K562 (cell line): Measurements from ENCODE around the gene EIF3K. TPM values are rescaled to one million over a fixed set of nuclear protein-coding genes. Genes with fewer than 3 reads are reported as not detected.

Experiments
- CBFA2T3 ChIP-seq: fragments of 450-650 bp; IDR thresholded peaks from 2 replicates; pipeline ENCODE4 v1.6.1; 2017
- CREB1 ChIP-seq, 2 experiments: sonication (generic) in 1 of 2; formaldehyde crosslinking in 1 of 2; IDR thresholded peaks; 2 replicates each; pipeline versions ENCODE4 v1.6.1 to v1.8.0; 2012 to 2022; ENCODE audit warnings: inconsistent platforms in 1 of 2, mild to moderate bottlenecking in 1 of 2, missing genetic modification reagents in 1 of 2, moderate library complexity in 1 of 2
- CREB3 ChIP-seq: fragments of 450-650 bp; conservative IDR thresholded peaks from 2 replicates; pipeline ENCODE4 v1.6.1; 2016; ENCODE audit warnings: missing genetic modification characterization, low read depth, mild to moderate bottlenecking, missing compliant biosample characterization, moderate library complexity
- CREM ChIP-seq: IDR thresholded peaks from 2 replicates; pipeline ENCODE4 v1.6.1; 2014; ENCODE audit warnings: antibody characterized with exemption, low read depth
- LCOR ChIP-seq: sonication (generic); formaldehyde crosslinking; IDR thresholded peaks from 2 replicates; pipeline ENCODE4 v1.8.0; 2022; ENCODE audit warnings: mild to moderate bottlenecking, missing genetic modification reagents
- MEIS2 ChIP-seq: fragments of 450-650 bp; IDR thresholded peaks from 2 replicates; pipeline ENCODE4 v1.6.1; 2014; ENCODE audit warnings: mild to moderate bottlenecking; ENCODE audit not compliant: partially characterized antibody
- MTF1 ChIP-seq: fragments of 250-450 bp; sonication (Bioruptor Pico); IDR thresholded peaks from 2 replicates; pipeline ENCODE4 v1.9.0; 2021; ENCODE audit warnings: moderate library complexity, mild to moderate bottlenecking, inconsistent platforms, borderline replicate concordance
- MYBL2 ChIP-seq, 2 experiments: fragments of 450-650 bp in 1 of 2; sonication (generic) in 1 of 2; formaldehyde crosslinking in 1 of 2; IDR thresholded peaks; 2 replicates each; pipeline versions ENCODE4 v1.6.1 to v1.8.1; 2017 to 2022; ENCODE audit warnings: borderline replicate concordance in 1 of 2, inconsistent platforms in 1 of 2, low read depth in 1 of 2, mild to moderate bottlenecking in 1 of 2, missing genetic modification reagents in 1 of 2, moderate library complexity in 1 of 2
- PHF21A ChIP-seq: fragments of 450-650 bp; IDR thresholded peaks from 2 replicates; pipeline ENCODE4 v1.6.1; 2017; ENCODE audit warnings: low read depth, borderline replicate concordance
- RNF2 ChIP-seq: sonication (generic); IDR thresholded peaks from 2 replicates; pipeline ENCODE4 v1.6.1; 2016
- SETDB1 ChIP-seq: IDR thresholded peaks from one replicate; pipeline ENCODE4 v1.6.1; 2012; ENCODE audit warnings: low read length, control low read depth, inconsistent platforms
- SMARCE1 ChIP-seq: fragments of 450-650 bp; IDR thresholded peaks from 2 replicates; pipeline ENCODE4 v1.7.1; 2016; ENCODE audit warnings: mild to moderate bottlenecking
- SREBF2 ChIP-seq: sonication (generic); formaldehyde crosslinking; IDR thresholded peaks from 2 replicates; pipeline ENCODE4 v1.4.0; 2020; ENCODE audit warnings: mild to moderate bottlenecking, missing genetic modification reagents
- SRSF7 ChIP-seq: fragments of 200-400 bp; formaldehyde crosslinking; optimal IDR thresholded peaks from 2 replicates; pipeline ENCODE3; 2017; ENCODE audit warnings: mild to moderate bottlenecking, low read depth, low read length
- TBL1XR1 ChIP-seq, 2 experiments: IDR thresholded peaks; 2 replicates each; pipeline ENCODE4 v1.6.1; 2012; ENCODE audit warnings: improper control_type of control experiment in 2 of 2, low read length in 2 of 2, mild to moderate bottlenecking in 1 of 2
- TEAD4 ChIP-seq, 2 experiments: sonication (generic) in 1 of 2; formaldehyde crosslinking in 1 of 2; IDR thresholded peaks; 2 replicates each; pipeline versions ENCODE4 v1.6.1 to v1.8.0; 2012 to 2022; ENCODE audit warnings: borderline replicate concordance in 1 of 2, inconsistent platforms in 1 of 2, low read length in 1 of 2, mild to moderate bottlenecking in 1 of 2, missing genetic modification reagents in 1 of 2
- ZEB2 ChIP-seq: fragments of 450-650 bp; IDR thresholded peaks from 2 replicates; pipeline ENCODE4 v1.6.1; 2016
- ZNF263 ChIP-seq: sonication (generic); formaldehyde crosslinking; IDR thresholded peaks from 2 replicates; pipeline ENCODE4 v1.8.0; 2022; ENCODE audit warnings: mild to moderate bottlenecking, missing genetic modification reagents, borderline replicate concordance
- ZNF76 ChIP-seq: fragments of 250-450 bp; sonication (Bioruptor Pico); IDR thresholded peaks from 2 replicates; pipeline ENCODE4 v1.4.0; 2020; ENCODE audit warnings: mild to moderate bottlenecking, moderate library complexity, borderline replicate concordance
- polyA plus RNA-seq, 8 experiments: library from polyadenylated mRNA; depleted of rRNA in 4 of 8; stranded (reverse) in 5 of 8; unstranded in 3 of 8; fragments of >200 nt; fragmentation: Nextera tagmentation in 2 of 8; fragmentation: Illumina TruSeq in 1 of 8; extraction: Ambion mirVana in 2 of 8; extraction: Trizol in 1 of 8; gene quantifications; 2 replicates each; pipeline versions ENCODE4 v1.2.1 to v1.2.3, GENCODE V29; 2011 to 2014; ENCODE audit warnings: inconsistent platforms in 1 of 8, missing spikeins in 1 of 8
- total RNA-seq, 7 experiments: library from RNA; depleted of rRNA in 6 of 7; stranded (reverse); fragments of >200 nt in 6 of 7; fragmentation: Illumina TruSeq in 2 of 7; extraction: Trizol in 2 of 7; gene quantifications; 2 replicates each; pipeline versions ENCODE4 v1.2.1 to v1.2.3, GENCODE V29; 2011 to 2021; ENCODE audit warnings: low replicate concordance in 1 of 7
- TF ChIP-seq, protein P1 (sequence below): sonication (generic); formaldehyde crosslinking; IDR thresholded peaks from 2 replicates; pipeline ENCODE4 v1.9.0; 2022; ENCODE audit warnings: mild to moderate bottlenecking, missing genetic modification reagents
- TF ChIP-seq, protein P2 (sequence below): sonication (generic); formaldehyde crosslinking; IDR thresholded peaks from 2 replicates; pipeline ENCODE4 v1.9.0; 2022; ENCODE audit warnings: mild to moderate bottlenecking, missing genetic modification reagents
- TF ChIP-seq, protein P3 (sequence below): fragments of 450-650 bp; IDR thresholded peaks from 2 replicates; pipeline ENCODE4 v1.6.1; 2016; ENCODE audit warnings: antibody characterized with exemption
- TF ChIP-seq, protein P4 (sequence below): fragments of 250-450 bp; sonication (Bioruptor Pico); IDR thresholded peaks from 2 replicates; pipeline ENCODE4 v1.8.0; 2021; ENCODE audit warnings: borderline replicate concordance, mild to moderate bottlenecking, moderate library complexity; ENCODE audit not compliant: poor library complexity, severe bottlenecking

The EIF3K gene
- total and polyA plus RNA-seq, 9 of the 15 experiments (the other 6 are each of a cell fraction or from before 2014, with no cell fraction given), result 387 to 1,827 (median 733) TPM

GRCh38 chr19:38683393-38684077, 64.5 kb downstream of the EIF3K start (continued):
- TF ChIP-seq, protein P1, sequence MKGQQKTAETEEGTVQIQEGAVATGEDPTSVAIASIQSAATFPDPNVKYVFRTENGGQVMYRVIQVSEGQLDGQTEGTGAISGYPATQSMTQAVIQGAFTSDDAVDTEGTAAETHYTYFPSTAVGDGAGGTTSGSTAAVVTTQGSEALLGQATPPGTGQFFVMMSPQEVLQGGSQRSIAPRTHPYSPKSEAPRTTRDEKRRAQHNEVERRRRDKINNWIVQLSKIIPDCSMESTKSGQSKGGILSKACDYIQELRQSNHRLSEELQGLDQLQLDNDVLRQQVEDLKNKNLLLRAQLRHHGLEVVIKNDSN, result peak; percentile 93
- TF ChIP-seq ZEB2 (peak; percentile 98), CREB1 (IDR thresholded peaks at IDR 0.05) (peak; percentile 18; the same call in 1 of the 2 replicates), CREB1 (CRISPR knock-in tag; IDR thresholded peaks at IDR 0.05) (no peak), SRSF7 (no peak), CREM (peak; percentile 21; the same call in 1 of the 2 replicates), SREBF2 (CRISPR knock-in tag) (no peak), TEAD4 (IDR thresholded peaks at IDR 0.05; ENCODE audit: low read length) (peak; percentile 64), TEAD4 (CRISPR knock-in tag; IDR thresholded peaks at IDR 0.05; ENCODE audit: borderline replicate concordance) (no peak), MEIS2 (peak; percentile 64), ZNF263 (peak; percentile 41; the same call in 1 of the 2 replicates), LCOR (CRISPR knock-in tag) (peak; percentile 66; the same call in 1 of the 2 replicates), ZNF76 (CRISPR knock-in tag) (no peak), MYBL2 (IDR thresholded peaks at IDR 0.05; ENCODE audit: low read depth) (no peak), MYBL2 (CRISPR knock-in tag; IDR thresholded peaks at IDR 0.05; ENCODE audit: borderline replicate concordance) (no peak), TBL1XR1 (IDR thresholded peaks at IDR 0.05; ENCODE audit: low read length in 2 of 2) (peak; percentile 20 to 24; a peak in 1 of 4 replicates), SMARCE1 (peak; percentile 86), CREB3 (tag) (no peak), SETDB1 (no peak), RNF2 (peak; percentile 63; the same call in 1 of the 2 replicates), MTF1 (CRISPR knock-in tag) (no peak), PHF21A (peak; percentile 72; the same call in 1 of the 2 replicates), CBFA2T3 (peak; percentile 70)
- TF ChIP-seq, protein P2, sequence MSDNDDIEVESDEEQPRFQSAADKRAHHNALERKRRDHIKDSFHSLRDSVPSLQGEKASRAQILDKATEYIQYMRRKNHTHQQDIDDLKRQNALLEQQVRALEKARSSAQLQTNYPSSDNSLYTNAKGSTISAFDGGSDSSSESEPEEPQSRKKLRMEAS (CRISPR knock-in tag), result peak; percentile 58; the same call in 1 of the 2 replicates
- TF ChIP-seq, protein P3, sequence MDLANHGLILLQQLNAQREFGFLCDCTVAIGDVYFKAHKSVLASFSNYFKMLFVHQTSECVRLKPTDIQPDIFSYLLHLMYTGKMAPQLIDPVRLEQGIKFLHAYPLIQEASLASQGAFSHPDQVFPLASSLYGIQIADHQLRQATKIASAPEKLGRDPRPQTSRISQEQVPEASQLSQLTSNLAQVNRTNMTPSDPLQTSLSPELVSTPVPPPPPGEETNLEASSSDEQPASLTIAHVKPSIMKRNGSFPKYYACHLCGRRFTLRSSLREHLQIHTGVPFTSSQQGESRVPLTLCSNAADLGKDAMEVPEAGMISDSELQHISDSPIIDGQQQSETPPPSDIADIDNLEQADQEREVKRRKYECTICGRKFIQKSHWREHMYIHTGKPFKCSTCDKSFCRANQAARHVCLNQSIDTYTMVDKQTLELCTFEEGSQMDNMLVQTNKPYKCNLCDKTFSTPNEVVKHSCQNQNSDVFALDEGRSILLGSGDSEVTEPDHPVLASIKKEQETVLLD, result peak; percentile 29; the same call in 1 of the 2 replicates
- TF ChIP-seq, protein P4, sequence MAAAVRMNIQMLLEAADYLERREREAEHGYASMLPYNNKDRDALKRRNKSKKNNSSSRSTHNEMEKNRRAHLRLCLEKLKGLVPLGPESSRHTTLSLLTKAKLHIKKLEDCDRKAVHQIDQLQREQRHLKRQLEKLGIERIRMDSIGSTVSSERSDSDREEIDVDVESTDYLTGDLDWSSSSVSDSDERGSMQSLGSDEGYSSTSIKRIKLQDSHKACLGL, result no peak
